SK-N-MC (cell line): ENCODE data around the gene ERBB4.

Source experiments
- DNase-seq: peaks from one replicate; pipeline ENCODE4 v3.0.0-alpha.2; 2011; ENCODE audit warnings: low read depth, low spot score
- H3K27ac ChIP-seq: fragments of 200-600 bp; sonication (generic); 2 replicates; pipeline ENCODE4 v1.5.1; 2016; ENCODE audit warnings: mixed run types
- H3K36me3 ChIP-seq: fragments of 200-600 bp; sonication (generic); 2 replicates; pipeline ENCODE4 v1.6.1; 2017; ENCODE audit warnings: antibody characterized with exemption, low read length, mixed read lengths; ENCODE audit not compliant: insufficient read depth
- H3K4me3 ChIP-seq: fragments of 200-600 bp; sonication (generic); 2 replicates; pipeline ENCODE4 v1.5.1; 2016
- H3K9ac ChIP-seq: fragments of 200-600 bp; sonication (generic); 2 replicates; pipeline ENCODE4 v1.8.0; 2017; ENCODE audit warnings: mixed run types, mixed read lengths; ENCODE audit not compliant: insufficient read length
- H3K9me3 ChIP-seq: fragments of 200-600 bp; sonication (generic); 2 replicates; pipeline ENCODE4 v1.6.1; 2017; ENCODE audit warnings: low read depth, mild to moderate bottlenecking, antibody characterized with exemption, low read length, moderate library complexity, mixed read lengths
- EZH2 ChIP-seq: fragments of 200-600 bp; sonication (generic); IDR thresholded peaks from one replicate; pipeline ENCODE4 v1.6.1; 2017; ENCODE audit warnings: antibody characterized with exemption
- FOXP2 ChIP-seq: optimal IDR thresholded peaks from 2 replicates; pipeline ENCODE3; 2011; ENCODE audit warnings: mild to moderate bottlenecking, moderate library complexity; ENCODE audit not compliant: insufficient read depth; ENCODE audit errors: extremely low read length, control extremely low read depth
- POLR2AphosphoS5 ChIP-seq: IDR thresholded peaks from 2 replicates; pipeline ENCODE4 v1.6.1; 2012; ENCODE audit warnings: mild to moderate bottlenecking, low read depth, low read length, borderline replicate concordance

Gene ERBB4

DNA sequence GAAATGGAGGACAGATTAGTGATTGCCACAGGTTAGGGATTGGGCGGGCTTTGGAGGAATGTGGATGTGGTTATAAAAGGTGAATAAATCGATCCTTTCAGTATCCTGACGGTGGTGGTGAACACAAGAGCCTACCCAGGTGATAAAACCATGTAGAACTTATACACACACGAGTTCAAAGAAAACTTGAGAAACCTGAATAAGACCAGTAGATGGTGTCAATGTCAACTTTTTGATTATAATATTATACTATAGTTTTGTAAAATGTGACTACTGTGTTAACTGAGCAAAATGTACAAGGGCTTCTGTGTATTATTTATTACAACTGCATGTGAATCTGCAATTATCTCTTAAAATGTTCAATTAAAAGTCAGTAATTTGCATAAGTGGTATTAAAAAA lies 136.3 kb downstream of the ERBB4 start:
- H3K9ac ChIP-seq, result no peak overlapping the region

DNA sequence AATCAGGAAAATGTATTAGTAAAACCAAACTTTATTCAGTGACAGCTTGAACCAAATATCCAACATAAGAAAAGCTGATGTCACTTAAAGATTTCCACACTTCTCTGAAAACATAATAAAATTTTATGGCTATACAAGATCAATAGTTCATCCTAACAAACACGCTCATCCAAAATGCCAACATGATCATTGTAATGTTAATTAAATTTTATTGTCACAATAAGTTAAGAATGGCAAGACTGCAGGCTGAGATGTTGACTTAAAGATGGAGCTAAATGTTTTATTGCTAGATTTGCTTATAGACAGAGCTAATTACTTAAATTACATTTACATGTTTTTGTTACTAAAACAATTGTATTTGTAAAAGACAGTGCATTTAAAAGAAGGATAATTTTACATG lies 140.3 kb downstream of the ERBB4 start:
- Histone ChIP-seq H3K9me3 (no peaks in the 10 kb centered on the region), H3K36me3 (no peaks in the 10 kb centered on the region), H3K4me3 (no peak overlapping the region), H3K27ac (no peak overlapping the region), H3K9ac (no peak overlapping the region)
- no peak for DNase-seq
- TF ChIP-seq EZH2, result no peak
- TF ChIP-seq FOXP2, result no peak
- TF ChIP-seq POLR2AphosphoS5, result no peak

More for the DNA sequence above, 136.3 kb downstream of the ERBB4 start:
- no peaks in the 10 kb centered on the region for H3K9me3 ChIP-seq
- DNase-seq, result no peak
- no peak overlapping the region for H3K27ac ChIP-seq
- H3K36me3 ChIP-seq, result no peaks in the 10 kb centered on the region
- TF ChIP-seq FOXP2, result no peak
- TF ChIP-seq EZH2, result no peak
- TF ChIP-seq POLR2AphosphoS5, result no peak
- H3K4me3 ChIP-seq, result no peak overlapping the region

DNA sequence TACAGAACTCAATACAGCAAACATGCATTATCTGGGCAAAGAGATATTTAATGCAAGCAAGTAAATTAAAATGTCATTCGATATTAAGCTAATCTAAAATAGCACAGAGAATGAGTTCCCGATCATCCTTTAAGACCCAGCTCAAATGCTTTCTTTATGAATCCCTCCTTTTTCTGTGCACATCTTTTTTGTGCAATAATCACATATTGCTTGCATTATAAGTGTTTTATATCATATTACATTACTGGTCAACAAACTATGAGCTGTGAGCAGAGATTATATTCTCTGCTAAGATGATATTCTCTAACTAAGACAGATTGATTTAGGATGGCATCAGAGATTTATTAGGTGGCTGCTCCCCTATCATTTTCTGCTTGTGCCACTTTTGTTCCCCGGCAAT lies 146.1 kb downstream of the ERBB4 start:
- no peaks in the 10 kb centered on the region for H3K36me3 ChIP-seq
- H3K27ac ChIP-seq, result no peak overlapping the region
- DNase-seq, result no peak
- H3K9ac ChIP-seq, result no peak overlapping the region
- TF ChIP-seq FOXP2 (no peak), POLR2AphosphoS5 (no peak), EZH2 (no peak)
- no peak overlapping the region for H3K4me3 ChIP-seq
- H3K9me3 ChIP-seq, result no peaks in the 10 kb centered on the region

DNA sequence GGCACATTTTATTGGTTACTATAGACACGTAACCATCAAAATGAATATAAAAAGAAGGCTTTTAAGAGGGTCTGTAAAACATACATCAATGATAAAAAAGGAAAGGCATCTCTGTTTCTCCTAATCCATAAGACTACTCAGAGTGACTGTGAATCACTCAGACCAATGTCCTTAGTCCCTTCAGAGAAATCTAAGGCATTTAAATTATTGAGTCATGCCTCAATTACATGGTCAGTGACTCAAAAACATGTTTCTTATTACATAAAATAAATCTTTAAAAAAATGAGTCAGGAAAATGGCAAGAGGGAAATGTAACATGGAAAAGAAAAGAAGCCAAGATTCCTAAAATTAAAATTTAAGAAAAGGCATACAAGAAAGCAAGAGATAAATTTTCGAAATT lies 146.6 kb downstream of the ERBB4 start:
- Histone ChIP-seq H3K36me3 (no peaks in the 10 kb centered on the region), H3K27ac (no peak overlapping the region), H3K4me3 (no peak overlapping the region), H3K9ac (no peak overlapping the region), H3K9me3 (no peaks in the 10 kb centered on the region)
- TF ChIP-seq EZH2 (no peak), FOXP2 (no peak), POLR2AphosphoS5 (no peak)
- no peak for DNase-seq

DNA sequence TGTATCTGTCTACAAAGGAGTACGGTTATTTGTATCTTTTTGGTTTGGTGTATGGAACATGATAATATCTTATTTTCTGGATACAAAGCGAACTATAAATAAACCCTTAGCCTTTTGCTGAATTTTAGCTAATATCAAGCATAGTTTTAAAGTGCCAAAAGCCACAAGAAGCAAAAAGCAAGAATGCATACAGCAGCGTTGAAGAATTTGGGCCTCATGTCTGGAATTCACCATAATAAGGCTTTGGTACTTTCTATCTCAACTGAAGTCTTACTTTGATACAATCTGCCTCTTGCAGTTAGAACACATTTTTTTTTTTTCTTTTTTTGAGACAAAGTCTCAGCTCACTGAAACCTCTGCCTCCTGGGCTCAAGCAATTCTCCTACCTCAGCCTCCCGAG lies 151.5 kb downstream of the ERBB4 start:
- Histone ChIP-seq H3K9me3 (no peaks in the 10 kb centered on the region), H3K27ac (no peak overlapping the region), H3K36me3 (no peaks in the 10 kb centered on the region), H3K4me3 (no peak overlapping the region), H3K9ac (no peak overlapping the region)
- no peak for DNase-seq
- no peak for TF ChIP-seq POLR2AphosphoS5
- TF ChIP-seq FOXP2, result no peak
- no peak for TF ChIP-seq EZH2

DNA sequence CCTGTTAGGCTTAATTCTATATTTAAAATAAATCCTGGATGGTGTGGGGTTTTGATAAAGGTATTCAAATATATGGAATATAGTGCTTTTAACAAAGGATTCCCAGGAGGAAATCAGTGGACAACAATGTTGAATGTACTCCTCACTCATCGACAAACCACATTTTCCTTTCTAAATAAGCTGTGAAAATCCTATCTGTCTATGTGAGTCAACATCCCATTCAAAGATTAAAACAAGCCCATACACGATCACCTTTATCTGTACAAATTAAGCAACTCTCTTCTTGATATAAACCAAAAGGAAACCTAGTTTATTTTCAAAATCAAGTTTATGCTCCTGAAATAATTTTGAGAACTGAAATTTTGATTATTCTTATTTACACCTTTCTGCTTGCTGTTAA lies 153.4 kb downstream of the ERBB4 start:
- TF ChIP-seq FOXP2, result no peak
- TF ChIP-seq EZH2, result no peak
- no peak for TF ChIP-seq POLR2AphosphoS5
- Histone ChIP-seq H3K9me3 (no peaks in the 10 kb centered on the region), H3K4me3 (no peak overlapping the region), H3K9ac (no peak overlapping the region), H3K36me3 (no peaks in the 10 kb centered on the region), H3K27ac (no peak overlapping the region)
- no peak for DNase-seq

DNA sequence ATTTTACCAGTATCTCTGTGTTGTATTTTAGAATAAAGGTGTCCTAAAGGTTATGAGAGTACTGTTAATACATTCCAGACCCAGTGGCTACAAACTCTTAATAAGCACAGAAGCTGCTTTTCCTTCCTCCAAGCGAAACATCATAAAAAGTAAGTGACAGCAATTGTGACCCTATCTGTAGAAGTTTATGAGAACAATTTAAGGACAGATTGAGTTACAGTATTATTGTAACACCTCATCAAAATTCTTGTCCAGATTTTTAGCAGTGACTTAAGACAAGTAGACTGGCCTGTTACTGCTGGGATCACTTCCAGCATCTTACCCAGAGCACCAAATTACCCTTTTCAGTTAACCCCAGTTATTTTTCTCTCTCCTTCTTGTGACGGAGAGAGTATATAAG lies 154.6 kb downstream of the ERBB4 start:
- Histone ChIP-seq H3K36me3 (no peaks in the 10 kb centered on the region), H3K9ac (no peak overlapping the region), H3K27ac (no peak overlapping the region), H3K9me3 (no peaks in the 10 kb centered on the region), H3K4me3 (no peak overlapping the region)
- TF ChIP-seq EZH2 (no peak), POLR2AphosphoS5 (no peak), FOXP2 (no peak)
- DNase-seq, result no peak

DNA sequence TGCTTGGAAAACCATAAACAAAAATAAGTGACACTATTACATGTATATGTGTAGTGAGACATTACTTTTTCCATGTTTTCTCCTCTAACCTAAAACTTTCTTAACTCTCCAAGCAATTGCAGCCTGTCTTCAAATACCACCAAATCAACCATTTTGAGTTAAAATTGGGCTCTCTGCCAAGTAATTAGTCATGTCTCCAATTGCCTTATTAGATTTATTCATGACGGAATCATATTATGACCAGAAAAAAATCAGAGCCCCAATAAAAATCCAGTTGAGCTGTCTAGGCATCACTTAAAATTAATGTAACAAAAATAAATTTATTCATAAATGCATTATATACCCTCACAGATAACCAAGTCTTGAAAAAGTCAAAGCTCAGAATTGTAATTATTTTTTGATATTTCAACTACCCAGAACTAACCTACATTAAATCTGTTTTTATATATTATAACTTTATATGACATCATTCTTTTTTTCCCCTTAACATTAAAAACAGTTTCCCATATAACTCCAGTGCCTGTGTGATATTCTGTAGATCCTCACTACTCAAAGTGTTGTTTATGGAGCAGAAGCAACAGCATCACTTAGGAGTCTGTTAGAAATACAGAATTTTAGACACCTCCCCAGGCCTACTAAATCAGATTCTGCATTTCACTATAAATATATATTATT lies 157.0 kb downstream of the ERBB4 start:
- H3K36me3 ChIP-seq, result no peaks in the 10 kb centered on the region
- H3K4me3 ChIP-seq, result no peak overlapping the region
- DNase-seq, result peak; percentile 20
- no peaks in the 10 kb centered on the region for H3K9me3 ChIP-seq
- TF ChIP-seq EZH2, result no peak
- no peak for TF ChIP-seq FOXP2
- TF ChIP-seq POLR2AphosphoS5, result no peak
- no peak overlapping the region for H3K9ac ChIP-seq
- H3K27ac ChIP-seq, result no peak overlapping the region

DNA sequence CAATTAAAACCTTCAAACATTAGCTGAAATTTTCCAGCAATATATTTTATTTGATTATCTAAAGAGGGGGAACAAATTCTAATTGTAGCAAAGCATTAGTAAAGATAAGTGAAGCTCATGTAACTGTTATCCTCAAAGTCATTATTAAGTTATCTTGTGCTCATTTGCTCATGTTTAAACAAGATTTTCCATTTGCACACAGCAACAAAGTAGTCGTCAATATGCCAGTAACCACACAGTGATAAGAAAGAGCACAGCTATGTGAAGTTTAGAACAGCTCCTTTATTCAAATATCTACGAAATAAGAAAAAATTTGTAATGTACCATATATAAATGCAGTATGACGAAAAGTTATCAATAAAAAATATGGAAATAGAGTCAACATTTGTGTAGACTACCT lies 159.5 kb downstream of the ERBB4 start:
- Histone ChIP-seq H3K9me3 (no peaks in the 10 kb centered on the region), H3K27ac (no peak overlapping the region), H3K36me3 (no peaks in the 10 kb centered on the region), H3K4me3 (no peak overlapping the region), H3K9ac (no peak overlapping the region)
- TF ChIP-seq POLR2AphosphoS5, result no peak
- no peak for TF ChIP-seq FOXP2
- TF ChIP-seq EZH2, result no peak
- no peak for DNase-seq
